Right kidney (tissue), 1 donor: ENCODE data around the gene RAB30.

Experiments used
- DNase-seq: peaks from one replicate; pipeline ENCODE4 v3.0.0-alpha.2; 2016

The RAB30 gene

GRCh38 chr11:83042964-83043711, 28.6 kb downstream of the RAB30 start:
- no peak for DNase-seq

- DNase-seq = no peak
Measured at GRCh38 chr11:83041126-83041525, 30.6 kb downstream of the RAB30 start.

GRCh38 chr11:83039566-83039965, 32.1 kb downstream of the RAB30 start:
- DNase-seq = no peak

GRCh38 chr11:83037877-83038276, 33.8 kb downstream of the RAB30 start:
- DNase-seq = no peak

GRCh38 chr11:83036701-83037100, 35.0 kb downstream of the RAB30 start:
- no peak for DNase-seq

GRCh38 chr11:83035070-83035854, 36.4 kb downstream of the RAB30 start:
- no peak for DNase-seq

GRCh38 chr11:83034673-83035014, 37.1 kb downstream of the RAB30 start:
- DNase-seq = no peak

GRCh38 chr11:83033972-83034672, 37.6 kb downstream of the RAB30 start:
- DNase-seq = no peak

GRCh38 chr11:83033371-83033770, 38.3 kb downstream of the RAB30 start:
- DNase-seq = no peak

GRCh38 chr11:83031127-83031526, 40.6 kb downstream of the RAB30 start:
- no peak for DNase-seq

GRCh38 chr11:83027794-83028193, 43.9 kb downstream of the RAB30 start:
- no peak for DNase-seq

GRCh38 chr11:83027289-83027688, 44.4 kb downstream of the RAB30 start:
- DNase-seq = no peak

- DNase-seq = no peak
Measured at GRCh38 chr11:83026229-83026628, 45.5 kb downstream of the RAB30 start.

- no peak for DNase-seq
Measured at GRCh38 chr11:83025267-83025704, 46.4 kb downstream of the RAB30 start.

GRCh38 chr11:83024270-83024854, 47.3 kb downstream of the RAB30 start:
- no peak for DNase-seq

- DNase-seq = no peak
Measured at GRCh38 chr11:83023410-83023809, 48.3 kb downstream of the RAB30 start.

- no peak for DNase-seq
Measured at GRCh38 chr11:83021780-83022125, 49.9 kb downstream of the RAB30 start.

GRCh38 chr11:83020942-83021779, 50.5 kb downstream of the RAB30 start:
- DNase-seq = no peak

GRCh38 chr11:83019888-83020579, 51.7 kb downstream of the RAB30 start:
- DNase-seq = no peak

- no peak for DNase-seq
Measured at GRCh38 chr11:83014951-83015350, 56.7 kb downstream of the RAB30 start.
